Ascending aorta (tissue), 2 donors: ENCODE measurements around the gene SNAP47. TPM values are rescaled to one million over a fixed set of nuclear protein-coding genes. Genes with fewer than 3 reads are reported as not detected.

Experiments
- DNase-seq, 2 donors: peaks; one replicate each; pipeline ENCODE4 v3.0.0-alpha.2; 2019; ENCODE audit warnings: low spot score in 2 of 2
- H3K27ac ChIP-seq, 2 donors: fragments of 200-600 bp; sonication (generic); one replicate each; pipeline ENCODE4 v1.5.1; 2016 to 2017; ENCODE audit warnings: mild to moderate bottlenecking in 1 of 2
- H3K27me3 ChIP-seq: fragments of 200-600 bp; sonication (generic); one replicate; pipeline ENCODE4 v1.5.1; 2017
- H3K36me3 ChIP-seq, 2 donors: fragments of 200-600 bp; sonication (generic); one replicate each; pipeline ENCODE4 v1.5.1; 2016
- H3K4me1 ChIP-seq, 2 donors: fragments of 200-600 bp; sonication (generic); one replicate each; pipeline ENCODE4 v1.5.1; 2016 to 2017; ENCODE audit warnings: mild to moderate bottlenecking in 1 of 2
- H3K4me3 ChIP-seq, 2 donors: fragments of 200-600 bp; sonication (generic); one replicate each; pipeline ENCODE4 v1.5.1; 2016 to 2017; ENCODE audit warnings: mild to moderate bottlenecking in 1 of 2
- H3K9me3 ChIP-seq, 2 donors: fragments of 200-600 bp; sonication (generic); one replicate each; pipeline ENCODE4 v1.5.1; 2016
- intact Hi-C: fragments of 100-400 bp; cut with DNase I; formaldehyde crosslinking; loops from one replicate; pipeline ENCODE4 v1.15.1; 2023
- total RNA-seq: library from RNA; depleted of rRNA; stranded (reverse); fragments of >200 nt; gene quantifications from one replicate; pipeline ENCODE4 v1.1.0, GENCODE V29; 2016
- TF ChIP-seq, protein P1 (sequence below), 3 experiments: fragments of 200-600 bp in 2 of 3; fragments of 450-650 bp in 1 of 3; sonication (generic) in 2 of 3; IDR thresholded peaks; one replicate each; pipeline ENCODE4 v1.5.1; 2016 to 2019; ENCODE audit warnings: antibody characterized with exemption in 3 of 3, mild to moderate bottlenecking in 1 of 3, moderate library complexity in 1 of 3

SNAP47 gene
- total RNA-seq, 1 donor from 2014 or later, result 54.0 TPM

DNA sequence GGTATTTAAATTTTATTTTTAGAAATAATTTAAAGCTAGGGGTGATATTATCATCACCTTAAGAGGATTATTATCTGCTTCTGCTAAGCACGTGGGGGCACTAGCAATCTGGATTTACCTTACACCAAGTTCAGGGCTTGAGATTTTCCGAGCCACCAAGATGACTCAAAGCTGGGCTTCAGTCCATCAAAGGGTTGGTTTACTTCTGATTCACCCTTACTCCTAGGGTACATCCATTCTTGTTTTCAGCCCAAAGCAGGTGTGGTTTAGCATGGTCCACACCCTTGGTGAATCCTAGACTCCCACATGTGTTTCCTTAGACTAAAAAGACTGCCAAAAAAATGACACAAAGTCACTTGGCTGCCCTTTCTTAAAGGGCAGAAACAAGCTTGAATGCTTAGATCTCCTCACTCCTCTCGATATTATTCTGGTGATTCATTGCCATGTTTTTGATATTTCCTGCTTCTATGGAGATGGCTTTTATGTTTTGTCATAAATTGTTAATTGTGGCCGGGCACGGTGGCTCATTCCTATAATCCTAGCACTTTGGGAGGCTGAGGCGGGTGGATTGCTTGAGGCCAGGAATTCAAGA lies 70.5 kb downstream of the SNAP47 start:
- Histone ChIP-seq H3K4me3 (no peak overlapping the region), H3K36me3 (no peaks in the 10 kb centered on the region), H3K27me3 (no peaks in the 10 kb centered on the region), H3K27ac (no peak overlapping the region), H3K4me1 (no peaks in the 10 kb centered on the region), H3K9me3 (peaks cover 4 to 5% of the 10 kb centered on the region in 2 donors)
- DNase-seq, result no peak
- TF ChIP-seq, protein P1, sequence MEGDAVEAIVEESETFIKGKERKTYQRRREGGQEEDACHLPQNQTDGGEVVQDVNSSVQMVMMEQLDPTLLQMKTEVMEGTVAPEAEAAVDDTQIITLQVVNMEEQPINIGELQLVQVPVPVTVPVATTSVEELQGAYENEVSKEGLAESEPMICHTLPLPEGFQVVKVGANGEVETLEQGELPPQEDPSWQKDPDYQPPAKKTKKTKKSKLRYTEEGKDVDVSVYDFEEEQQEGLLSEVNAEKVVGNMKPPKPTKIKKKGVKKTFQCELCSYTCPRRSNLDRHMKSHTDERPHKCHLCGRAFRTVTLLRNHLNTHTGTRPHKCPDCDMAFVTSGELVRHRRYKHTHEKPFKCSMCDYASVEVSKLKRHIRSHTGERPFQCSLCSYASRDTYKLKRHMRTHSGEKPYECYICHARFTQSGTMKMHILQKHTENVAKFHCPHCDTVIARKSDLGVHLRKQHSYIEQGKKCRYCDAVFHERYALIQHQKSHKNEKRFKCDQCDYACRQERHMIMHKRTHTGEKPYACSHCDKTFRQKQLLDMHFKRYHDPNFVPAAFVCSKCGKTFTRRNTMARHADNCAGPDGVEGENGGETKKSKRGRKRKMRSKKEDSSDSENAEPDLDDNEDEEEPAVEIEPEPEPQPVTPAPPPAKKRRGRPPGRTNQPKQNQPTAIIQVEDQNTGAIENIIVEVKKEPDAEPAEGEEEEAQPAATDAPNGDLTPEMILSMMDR (IDR thresholded peaks at IDR 0.05), result no peak
- intact Hi-C loops, result no loop called here

DNA sequence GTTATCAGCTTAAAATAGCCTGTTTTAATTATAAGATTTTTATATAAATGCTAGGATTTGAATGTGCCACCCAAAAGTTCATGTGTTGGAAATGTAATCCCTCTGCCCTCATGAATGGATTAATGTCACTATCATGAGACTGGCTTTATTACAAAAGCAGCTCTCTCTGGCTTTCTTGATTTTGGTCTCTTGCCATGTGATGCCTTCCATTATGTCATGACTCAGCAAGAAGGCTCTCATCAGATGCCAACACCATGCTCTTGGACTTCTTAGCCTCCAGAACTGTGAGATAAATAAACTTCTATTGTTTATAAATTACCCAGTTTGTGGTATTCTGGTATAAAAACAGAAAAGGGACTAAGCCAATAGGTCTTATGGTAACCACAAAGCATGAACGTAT lies 73.3 kb downstream of the SNAP47 start:
- no peaks in the 10 kb centered on the region for H3K27me3 ChIP-seq
- no peaks in the 10 kb centered on the region for H3K36me3 ChIP-seq
- DNase-seq, result no peak
- no peaks in the 10 kb centered on the region for H3K4me1 ChIP-seq
- no peak overlapping the region for H3K27ac ChIP-seq
- peaks cover 5% of the 10 kb centered on the region in 2 donors for H3K9me3 ChIP-seq
- TF ChIP-seq, protein P1 (IDR thresholded peaks at IDR 0.05), result no peak
- intact Hi-C loops, result no loop called here
- no peak overlapping the region for H3K4me3 ChIP-seq

DNA sequence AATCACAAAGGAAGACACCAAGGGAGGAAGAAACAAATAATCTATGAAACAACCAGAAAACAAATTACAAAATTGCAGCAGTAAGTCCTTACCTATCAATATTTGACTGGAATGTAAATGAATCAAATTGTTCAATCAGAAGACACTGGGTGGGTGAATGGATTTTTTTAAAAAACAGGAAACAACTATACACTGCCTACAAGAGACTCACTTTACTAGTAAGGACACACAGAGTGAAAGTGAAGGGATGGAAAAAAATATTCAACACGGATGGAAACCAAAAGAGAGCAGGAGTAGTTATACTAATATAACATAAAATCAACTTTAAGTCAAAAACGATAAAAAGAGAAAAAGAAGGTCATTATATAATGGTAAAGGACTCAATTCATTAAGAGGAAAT lies 73.8 kb downstream of the SNAP47 start:
- intact Hi-C loops, result no loop called here
- DNase-seq, result no peak
- H3K36me3 ChIP-seq, result no peaks in the 10 kb centered on the region
- no peaks in the 10 kb centered on the region for H3K27me3 ChIP-seq
- H3K4me3 ChIP-seq, result no peak overlapping the region
- no peak overlapping the region for H3K27ac ChIP-seq
- peaks cover 5 to 6% of the 10 kb centered on the region in 2 donors for H3K9me3 ChIP-seq
- H3K4me1 ChIP-seq, result no peaks in the 10 kb centered on the region
- TF ChIP-seq, protein P1 (IDR thresholded peaks at IDR 0.05), result no peak

DNA sequence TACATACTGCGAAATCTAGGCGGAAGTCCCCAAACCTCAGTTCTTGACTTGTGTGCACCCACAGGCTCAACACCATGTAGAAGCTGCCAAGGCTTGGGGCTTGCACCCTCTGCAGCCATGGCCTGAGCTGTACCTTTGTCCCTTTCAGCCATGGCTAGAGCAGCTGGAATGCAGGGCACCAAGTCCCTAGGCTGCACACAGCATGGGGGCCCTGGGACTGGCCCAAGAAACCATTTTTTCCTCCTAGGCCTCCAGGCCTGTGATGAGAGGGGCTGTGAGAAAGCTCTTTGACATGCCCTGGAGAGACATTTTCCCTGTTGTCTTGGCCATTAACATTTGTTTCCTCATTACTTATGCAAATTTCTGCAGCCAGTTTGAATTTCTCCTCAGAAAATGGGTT lies 78.7 kb downstream of the SNAP47 start:
- DNase-seq, result no peak
- no peaks in the 10 kb centered on the region for H3K4me1 ChIP-seq
- intact Hi-C loops, result no loop called here
- TF ChIP-seq, protein P1 (IDR thresholded peaks at IDR 0.05), result no peak
- no peak overlapping the region for H3K4me3 ChIP-seq
- no peak overlapping the region for H3K27ac ChIP-seq
- no peaks in the 10 kb centered on the region for H3K36me3 ChIP-seq
- peaks cover 0 to 5% of the 10 kb centered on the region in 2 donors for H3K9me3 ChIP-seq
- H3K27me3 ChIP-seq, result no peaks in the 10 kb centered on the region

DNA sequence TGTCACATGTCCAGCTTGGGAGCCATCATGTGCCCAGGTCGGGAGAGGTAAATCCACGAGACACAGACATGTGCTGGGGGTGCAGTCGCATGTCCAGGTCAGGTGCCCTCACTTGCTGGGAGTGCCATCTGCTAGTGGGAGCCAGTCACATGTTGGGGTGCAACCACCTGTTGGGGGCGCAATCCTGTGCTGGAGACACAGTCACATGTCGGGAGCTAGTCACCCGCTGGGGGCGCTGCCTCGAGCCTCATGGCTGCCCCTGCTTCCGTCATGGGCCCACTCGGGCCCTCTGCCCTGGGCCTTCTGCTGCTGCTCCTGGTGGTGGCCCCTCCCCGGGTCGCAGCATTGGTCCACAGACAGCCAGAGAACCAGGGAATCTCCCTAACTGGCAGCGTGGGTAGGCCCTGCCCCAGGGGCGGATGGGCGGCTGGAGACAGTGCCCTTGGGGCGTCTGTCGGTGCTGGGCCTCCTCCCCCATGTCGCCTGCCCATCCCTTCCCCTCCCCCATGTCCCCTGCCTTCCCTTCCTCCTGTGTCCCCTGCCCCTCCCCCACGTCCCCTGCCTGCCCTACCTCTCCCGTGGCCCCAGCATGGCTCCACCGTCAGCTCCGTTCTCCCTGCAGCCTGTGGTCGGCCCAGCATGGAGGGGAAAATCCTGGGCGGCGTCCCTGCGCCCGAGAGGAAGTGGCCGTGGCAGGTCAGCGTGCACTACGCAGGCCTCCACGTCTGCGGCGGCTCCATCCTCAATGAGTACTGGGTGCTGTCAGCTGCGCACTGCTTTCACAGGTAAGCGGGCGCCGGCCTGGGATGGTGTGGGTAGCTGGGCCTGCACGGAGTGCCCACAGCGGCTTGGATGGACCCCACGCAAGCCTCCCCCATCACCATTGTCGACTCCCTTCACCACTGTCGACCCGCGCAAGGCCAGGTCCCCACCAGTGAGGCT lies 80.5 kb downstream of the SNAP47 start, which contains the start of gene PRSS38:
TSS of gene PRSS38 (plus strand) at position 208 of the 942 bp plus-strand sequence. CDS start at position 250, 42 bp downstream.
- H3K36me3 ChIP-seq, result no peaks in the 10 kb centered on the region
- DNase-seq, result no peak
- intact Hi-C loops, result no loop called here
- no peak within 1 kb of the TSS for H3K4me3 ChIP-seq
- H3K27ac ChIP-seq, result no peak within 1 kb of the TSS
- H3K9me3 ChIP-seq, result peaks cover 0 to 5% of the 10 kb centered on the region in 2 donors
- H3K4me1 ChIP-seq, result no peaks in the 10 kb centered on the region
- H3K27me3 ChIP-seq, result no peaks in the 10 kb centered on the region
- TF ChIP-seq, protein P1 (IDR thresholded peaks at IDR 0.05), result no peak
